Stimulated activated CD8-positive, alpha-beta memory T cell treated with anti-CD3 and anti-CD28 coated beads, Interleukin-15, amount 100 ng/mL, for 1 hour (primary cell): ENCODE measurements around the gene TNRC6A.
"Not testable (repeated sequence)": the region's sequence is repeated elsewhere in the genome, so short reads cannot be mapped to it uniquely, and the experiment has no call there.

Experiments used
- DNase-seq: peaks from one replicate; pipeline ENCODE4 v3.0.0-alpha.2; 2020; ENCODE audit warnings: low read depth

TNRC6A gene

DNA sequence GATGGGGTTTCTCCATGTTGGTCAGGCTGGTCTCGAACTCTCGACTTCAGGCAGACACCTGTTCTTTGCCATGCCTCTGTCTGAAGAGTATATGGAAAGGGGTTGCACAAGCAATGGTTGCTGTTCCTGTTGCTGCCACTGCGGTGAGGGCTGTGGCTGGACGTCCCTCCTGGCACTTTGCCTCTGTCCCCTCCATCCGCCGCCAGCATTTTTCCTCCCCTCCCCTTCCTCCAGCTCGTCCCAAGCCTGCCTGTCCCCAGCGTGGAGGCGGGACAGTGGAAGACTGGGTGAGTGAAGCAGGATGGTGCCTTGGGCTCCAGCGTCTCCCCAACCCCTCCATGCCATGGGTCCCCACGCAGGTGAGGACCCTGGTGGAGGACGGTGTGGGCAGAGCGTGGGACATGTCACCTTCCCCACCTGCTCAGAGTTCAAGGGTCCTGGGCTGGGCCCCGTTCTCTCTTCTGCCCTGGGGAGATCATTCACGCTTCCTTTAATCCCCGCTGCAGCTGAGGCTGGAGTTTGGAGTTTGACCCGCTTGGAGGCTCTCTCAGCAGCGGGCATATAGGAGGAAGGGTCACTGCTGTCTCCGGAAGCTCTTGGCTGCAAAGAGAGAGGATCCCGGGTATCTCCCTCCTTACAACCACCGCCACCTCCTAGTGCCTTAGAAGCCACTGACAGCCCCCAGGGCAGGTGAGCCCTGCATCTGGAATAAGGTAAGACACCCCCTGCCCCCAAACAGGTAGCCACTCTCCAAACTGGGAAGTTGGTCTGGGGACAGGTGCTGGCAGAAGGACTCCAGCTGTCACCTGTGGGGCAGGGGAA, 116.5 kb downstream of the TNRC6A start, which contains the start of gene SLC5A11:
TSS of gene SLC5A11 (plus strand) at position 238 of the 822 bp plus-strand sequence. CDS start 12,681 bp downstream, outside the sequence.
- DNase-seq, result no peak

DNA sequence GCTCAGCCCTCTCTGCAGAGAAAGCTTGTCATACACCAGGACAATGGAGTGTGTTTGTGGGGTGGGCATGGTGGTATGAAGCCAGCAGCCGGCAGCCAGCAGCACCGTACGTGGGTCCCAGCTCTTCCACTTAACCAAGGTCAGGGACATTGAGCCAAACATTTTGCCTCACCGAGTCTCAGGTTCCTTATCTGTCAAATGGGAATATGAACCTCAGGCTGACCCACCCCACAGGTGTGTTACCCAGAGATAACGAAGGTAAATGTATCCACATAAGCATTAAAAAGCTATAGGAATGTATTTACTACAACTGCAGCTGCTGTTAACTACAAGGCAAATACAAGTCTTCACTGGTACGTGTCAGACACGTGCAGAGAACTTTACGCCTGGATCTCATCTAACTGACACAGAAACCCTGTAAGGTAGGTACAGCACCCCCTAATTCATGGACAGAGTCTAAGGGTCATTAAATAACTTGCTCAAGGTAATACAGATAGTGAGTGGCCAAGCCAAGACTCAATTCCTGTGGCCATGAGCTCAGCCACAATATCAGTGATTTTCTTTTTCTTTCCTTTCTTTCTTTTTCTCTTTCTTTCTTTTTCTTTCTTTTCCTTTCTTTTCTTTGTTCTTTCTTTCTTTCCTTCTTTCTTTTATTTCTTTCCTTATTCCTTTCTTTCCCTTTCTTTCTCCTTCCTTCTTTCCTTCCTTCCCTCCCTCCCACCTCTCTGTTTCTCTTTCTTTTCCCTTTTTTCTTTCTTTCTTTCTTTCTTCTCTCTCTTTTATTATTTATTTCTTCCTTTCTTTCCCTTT, 117.3 kb downstream of the TNRC6A start:
- no peak for DNase-seq

DNA sequence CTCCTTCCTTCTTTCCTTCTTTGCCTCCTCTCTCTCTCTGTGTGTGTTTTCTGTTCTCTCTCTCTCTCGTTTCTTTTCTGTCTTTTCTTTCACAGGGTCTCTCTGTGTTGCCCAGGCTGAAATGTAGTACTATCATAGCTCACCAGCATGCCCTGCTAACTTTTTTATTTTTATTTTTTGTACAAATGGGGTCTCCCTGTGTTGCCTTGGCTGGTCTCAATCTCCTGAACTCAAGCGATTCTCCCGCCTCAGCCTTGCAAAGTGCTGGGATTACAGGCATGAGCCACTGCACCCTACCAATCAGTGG, 117.9 kb downstream of the TNRC6A start:
- no peak for DNase-seq

DNA sequence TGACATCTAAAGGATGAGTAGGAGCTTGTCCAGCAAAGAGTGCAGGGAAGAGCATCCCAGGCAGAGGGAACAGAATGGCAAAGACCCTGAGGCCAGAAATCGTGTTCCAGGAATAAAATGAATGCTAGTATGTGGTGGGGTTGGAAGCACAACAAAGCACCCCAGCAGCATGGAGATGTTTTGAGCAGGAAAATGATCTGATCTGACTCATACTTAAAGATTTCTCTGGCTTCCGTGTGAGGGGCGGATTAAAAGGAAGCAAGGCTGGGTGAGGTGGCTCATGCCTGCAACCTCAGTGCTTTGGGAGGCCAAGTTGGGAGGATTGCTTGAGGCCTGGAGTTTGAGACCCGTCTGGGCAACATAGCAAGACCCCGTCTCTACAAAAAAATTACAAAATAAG, 118.6 kb downstream of the TNRC6A start:
- no peak for DNase-seq

DNA sequence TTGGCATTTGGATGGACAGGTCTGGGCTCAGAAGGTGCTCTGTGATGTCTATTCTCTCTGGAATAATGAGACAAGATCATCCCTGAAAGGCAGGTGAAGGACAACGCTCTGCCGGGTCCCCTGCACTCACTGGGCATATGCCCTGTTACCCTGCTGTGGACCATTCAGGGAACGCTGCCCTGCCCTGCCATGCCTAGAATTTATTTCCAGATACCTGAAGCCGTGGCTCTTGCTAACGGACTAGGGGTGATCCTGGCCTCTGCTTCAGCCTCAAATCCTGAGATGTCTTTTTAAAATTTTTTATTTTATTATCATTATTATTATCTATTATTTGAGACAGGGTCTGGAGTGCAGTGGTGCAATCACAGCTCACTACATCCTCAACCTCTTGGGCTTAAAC, 120.2 kb downstream of the TNRC6A start:
- no peak for DNase-seq

DNA sequence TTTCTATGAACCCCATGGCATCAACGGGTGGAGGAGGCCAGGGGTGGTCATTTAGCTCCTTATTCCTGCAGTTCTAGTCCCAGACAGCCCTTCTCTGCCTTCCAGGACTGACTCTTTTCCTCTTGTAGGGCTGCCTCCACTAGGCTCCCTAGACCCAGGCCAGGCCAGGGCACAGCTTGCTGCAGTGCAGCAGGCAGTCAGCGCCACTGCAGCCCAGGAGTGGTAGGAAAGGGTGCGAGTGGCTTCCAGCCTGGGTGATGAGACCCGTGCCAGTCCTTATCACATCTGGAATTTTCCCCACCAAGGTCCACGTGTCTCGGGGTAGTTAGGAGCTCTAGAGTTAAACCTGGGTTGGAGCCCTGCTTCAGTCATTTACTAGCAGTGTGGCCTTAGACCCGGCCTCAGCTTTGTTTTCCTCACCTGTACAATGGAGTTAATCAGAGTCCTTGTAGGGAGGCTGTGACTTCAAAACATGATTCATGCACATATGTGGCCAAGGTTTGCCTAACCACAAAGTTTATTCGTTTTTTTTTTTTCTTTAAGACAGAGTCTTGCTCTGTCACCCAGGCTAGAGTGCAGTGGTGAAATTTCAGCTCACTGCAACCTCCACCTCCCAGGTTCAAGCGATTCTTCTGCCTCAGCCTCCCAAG, 121.0 kb downstream of the TNRC6A start:
- no peak for DNase-seq

DNA sequence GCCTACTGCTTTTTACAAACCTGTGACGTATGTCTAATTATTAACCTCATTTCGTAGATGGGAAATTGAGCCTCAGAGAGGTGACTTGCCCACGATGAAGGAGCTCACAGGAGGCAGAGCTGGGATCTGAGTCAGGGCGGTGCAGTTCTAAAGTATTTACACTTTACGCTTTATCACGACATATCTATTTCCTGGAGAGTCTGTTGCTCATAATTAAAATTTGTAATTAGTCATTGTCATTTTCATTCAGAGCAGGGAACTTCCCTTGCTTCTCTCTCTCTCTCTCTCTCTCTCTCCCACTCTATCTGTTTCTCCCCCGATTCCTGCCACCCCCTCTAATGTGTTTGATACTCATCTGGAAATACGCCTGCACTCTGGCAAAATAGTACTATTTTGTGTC, 122.2 kb downstream of the TNRC6A start:
- DNase-seq, result no peak

DNA sequence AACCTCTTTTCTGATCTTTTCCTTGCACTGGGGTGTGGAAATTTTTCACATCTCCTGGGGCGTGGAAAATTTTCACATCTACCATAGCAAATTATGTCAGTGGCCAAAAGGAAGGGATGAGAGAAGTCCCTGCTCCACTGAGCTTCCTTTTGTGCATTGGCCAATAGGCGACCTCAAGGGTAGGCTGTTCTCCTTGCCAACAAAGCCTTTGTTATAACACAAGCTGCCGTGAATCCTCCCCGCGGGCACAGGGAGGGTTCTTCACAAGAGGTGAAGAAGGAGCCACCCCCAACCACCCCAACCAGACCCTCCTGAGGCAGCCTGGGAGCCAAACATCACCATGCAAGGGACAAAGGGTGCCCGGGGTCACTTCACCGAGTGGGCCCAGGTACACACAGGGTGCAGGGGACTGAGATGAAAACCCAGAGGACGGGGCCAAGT, 122.8 kb downstream of the TNRC6A start:
- DNase-seq, result no peak

DNA sequence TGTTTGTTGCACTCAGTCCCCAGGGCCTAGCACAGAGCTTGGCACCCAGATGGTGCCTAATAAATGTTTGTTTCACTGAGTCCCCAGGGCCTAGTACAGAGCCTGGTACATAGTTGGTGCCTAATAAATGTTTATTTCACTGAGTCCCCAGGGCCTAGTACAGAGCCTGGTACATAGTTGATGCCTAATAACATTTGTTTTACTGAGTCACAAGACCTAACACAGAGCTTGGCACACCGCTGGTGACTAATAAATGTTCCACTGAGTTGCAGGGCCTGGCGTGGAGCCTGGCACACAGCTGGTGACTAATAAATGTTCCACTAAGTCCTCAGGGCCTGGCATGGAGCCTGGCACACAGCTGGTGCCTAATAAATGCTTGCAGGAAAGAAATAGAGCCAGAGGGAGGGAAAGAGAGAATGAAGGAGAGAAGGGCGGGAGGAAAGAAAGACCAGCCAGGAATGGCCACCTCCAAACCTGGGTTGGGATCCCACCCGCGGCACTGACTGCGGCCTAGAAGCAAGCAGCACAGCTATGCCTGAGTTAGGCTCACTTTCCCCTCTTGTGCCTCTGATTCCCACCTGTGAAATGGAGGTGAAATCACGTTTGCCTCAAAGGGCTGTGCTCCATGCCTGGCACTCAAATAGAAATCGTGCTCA, 123.8 kb downstream of the TNRC6A start:
- DNase-seq, result no peak

DNA sequence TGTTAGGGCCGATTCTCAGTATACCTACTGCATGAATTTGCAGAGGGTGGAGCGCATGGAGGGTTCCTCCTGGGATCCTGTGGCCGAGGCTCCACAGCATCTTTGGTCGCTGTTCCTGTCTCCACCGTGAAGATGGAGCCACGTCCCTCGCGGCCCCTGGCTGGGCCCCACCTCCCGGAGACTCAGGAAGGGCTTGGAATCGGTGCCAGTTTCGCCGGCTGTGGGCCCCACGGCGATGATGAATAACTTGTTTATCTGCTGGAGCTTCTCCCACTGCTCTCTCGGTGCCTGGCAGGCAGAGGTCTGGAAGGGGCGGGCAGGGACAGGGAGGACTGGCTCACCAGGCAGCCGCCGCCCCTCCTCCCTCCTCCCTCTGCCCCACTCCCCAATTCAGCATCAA, 124.4 kb downstream of the TNRC6A start:
- no peak for DNase-seq

DNA sequence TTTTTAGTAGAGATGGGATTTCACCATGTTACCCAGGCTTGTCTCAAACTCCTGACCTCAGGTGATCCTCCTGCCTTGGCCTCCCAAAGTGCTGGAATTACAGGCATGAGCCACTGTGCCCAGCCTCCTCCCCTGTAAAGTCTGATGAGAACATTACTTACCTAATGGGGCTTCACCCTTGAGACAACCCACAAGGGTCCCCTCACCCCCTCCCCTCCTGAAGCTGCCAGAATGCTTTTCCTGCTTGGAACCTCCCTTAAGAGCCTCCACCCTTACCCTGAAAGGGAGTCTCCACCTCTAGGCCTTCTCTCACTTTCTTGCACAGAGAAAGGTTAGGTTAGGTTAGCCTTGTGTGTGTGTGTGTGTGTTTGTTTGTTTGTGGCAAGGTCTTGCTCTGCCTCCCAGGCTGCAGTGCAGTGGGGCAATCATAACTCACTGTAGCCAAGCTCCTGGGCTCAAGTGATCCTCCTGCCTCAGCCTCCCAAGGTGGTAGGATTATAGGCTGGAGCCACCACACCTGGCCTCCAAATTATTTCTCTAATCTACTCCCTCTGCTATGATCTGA, 125.2 kb downstream of the TNRC6A start:
- DNase-seq, result no peak

DNA sequence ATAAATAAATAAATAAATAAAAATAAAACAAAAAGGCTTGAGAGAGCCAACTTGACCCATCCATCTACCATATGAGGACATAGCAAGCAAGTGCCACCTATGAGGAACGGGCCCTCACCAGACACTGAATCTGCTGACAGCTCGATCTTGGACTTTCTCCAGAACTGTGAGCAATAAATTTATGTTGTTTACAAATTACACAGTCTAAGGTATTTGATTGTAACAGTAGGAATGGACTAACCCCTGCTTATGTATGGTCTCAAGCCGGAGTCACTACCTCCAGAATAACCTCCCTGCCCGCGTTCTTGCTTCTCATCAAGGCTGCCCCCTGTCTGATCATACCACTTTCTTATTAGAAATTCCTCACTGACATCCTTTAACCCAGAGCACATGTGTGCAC, 126.2 kb downstream of the TNRC6A start:
- no peak for DNase-seq

DNA sequence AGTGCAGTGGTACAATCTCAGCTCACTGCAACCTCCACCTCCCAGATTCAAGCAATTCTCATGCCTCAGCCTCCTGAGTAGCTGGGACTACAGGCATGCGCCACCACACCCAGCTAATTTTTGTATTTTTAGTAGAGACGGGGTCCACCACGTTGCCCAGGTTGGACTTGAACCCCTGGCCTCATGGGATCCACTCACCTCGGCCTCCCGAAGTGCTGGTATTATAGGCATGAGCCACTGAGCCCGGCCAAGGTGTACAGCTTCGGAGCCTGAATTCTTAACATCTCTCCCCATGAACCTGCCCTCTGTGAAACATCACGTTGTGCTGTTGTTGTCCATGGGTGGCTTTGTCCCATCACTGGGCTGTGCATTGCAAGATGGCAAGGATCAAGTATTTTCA, 127.4 kb downstream of the TNRC6A start:
- not testable (repeated sequence) for DNase-seq

DNA sequence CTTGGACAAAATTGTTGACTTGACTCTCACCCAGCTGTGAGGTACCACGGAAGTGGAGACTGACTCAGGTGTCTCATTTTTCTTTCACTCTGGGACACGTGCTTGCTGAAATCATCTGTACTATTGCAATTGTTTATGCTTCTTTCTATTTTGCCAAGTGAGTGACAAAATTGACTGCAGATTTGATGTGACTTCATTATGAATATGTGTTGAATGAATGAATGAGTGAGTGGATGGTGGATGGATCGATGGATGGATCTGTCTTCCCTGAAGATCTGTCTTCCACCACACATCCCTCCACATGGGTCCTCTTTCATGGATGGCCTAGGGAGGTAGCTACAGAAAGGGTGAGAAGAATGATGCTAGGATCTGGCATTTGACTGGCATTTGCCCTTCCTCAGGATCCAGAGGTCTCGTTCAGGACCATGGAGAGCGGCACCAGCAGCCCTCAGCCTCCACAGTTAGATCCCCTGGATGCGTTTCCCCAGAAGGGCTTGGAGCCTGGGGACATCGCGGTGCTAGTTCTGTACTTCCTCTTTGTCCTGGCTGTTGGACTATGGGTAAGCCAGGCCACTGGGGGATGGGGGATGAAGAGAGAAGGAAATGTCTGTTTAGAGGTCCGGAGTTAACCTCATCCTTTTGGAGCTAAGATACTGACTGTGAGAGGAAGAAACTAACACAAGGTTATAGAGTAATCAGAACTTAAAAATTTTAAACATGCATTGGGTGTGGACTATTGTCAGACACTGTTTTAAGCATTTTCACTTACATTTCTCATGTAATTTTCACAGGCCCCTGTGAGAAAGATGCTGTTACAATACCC, 129.0 kb downstream of the TNRC6A start:
- DNase-seq, result peak; percentile 4

DNA sequence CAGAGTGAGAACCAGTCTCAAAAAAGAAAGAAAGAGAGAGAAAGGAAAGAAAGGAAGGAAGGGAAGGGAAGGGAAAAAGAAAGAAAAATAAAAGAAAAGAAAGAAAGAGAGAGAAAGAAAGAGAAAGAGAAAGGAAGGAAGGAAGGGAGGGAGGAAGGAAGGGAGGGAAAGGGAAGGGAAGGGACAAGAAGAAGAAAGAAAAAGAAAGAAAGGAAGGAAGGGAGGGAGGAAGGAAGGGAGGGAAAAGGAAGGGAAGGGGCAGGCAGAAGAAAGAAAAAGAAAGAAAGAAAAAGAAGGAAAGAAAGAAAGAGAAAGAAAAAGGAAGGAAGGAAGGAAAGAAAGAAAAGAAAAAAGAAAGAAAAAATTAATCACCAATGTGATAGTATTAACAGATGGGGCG, 132.0 kb downstream of the TNRC6A start:
- no peak for DNase-seq

DNA sequence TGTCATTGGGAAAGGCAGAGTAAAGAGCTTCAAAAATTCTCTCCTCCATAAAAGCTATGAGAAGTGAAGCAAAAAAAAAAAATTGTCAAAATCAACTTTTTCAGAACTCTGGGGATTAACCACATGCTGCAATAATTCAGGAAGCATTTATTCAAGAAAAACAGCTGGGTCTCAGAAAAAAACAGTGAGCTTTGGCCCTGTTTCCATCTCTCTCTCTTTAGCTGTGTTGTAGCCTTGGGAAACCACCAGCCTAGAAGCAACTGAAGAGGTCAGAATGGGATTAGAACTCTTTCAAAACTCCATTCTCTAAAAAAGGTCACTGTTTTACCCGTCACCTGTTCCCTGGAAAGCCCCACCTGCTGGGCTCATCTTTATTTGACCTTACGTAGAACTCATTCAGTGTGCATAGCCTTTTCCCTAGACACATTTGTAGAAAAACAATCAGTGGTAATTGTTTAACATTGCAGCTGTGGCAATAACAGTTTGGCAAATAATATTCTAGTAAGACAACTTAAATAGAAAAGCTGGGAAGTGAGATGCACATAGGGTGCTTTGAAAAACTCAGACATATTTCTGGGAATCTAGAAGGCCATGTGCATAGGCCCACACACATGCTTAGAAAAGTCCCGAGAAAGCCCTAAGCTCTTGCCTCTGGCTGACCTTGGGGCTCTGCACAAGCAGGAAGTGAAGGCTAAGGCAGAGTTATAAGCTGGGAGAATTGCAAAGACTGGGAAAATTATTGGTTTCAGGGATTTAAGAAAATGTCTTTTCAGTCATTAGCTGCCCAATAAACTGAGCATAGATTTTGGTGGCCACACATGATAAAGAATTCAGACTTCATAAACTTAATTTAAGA, 134.4 kb downstream of the TNRC6A start:
- no peak for DNase-seq

DNA sequence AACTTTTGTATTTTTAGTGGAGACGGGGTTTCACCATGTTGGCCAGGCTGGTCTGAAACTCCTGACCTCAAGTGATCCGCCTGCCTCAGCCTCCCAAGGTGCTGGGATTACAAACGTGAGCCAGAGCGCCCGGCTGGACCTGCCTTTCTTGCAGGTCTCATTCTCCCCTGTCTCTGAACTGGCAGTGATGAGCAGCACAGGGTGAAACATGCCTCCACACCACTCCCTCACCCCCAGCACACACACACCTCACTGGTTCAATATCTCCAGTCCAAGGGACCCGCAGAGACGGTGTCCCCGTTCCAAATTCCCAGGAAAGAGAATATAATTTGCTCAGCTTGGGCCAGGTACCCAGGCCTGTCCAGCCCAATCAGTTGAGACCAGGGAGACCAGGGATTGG, 139.6 kb downstream of the TNRC6A start:
- no peak for DNase-seq

DNA sequence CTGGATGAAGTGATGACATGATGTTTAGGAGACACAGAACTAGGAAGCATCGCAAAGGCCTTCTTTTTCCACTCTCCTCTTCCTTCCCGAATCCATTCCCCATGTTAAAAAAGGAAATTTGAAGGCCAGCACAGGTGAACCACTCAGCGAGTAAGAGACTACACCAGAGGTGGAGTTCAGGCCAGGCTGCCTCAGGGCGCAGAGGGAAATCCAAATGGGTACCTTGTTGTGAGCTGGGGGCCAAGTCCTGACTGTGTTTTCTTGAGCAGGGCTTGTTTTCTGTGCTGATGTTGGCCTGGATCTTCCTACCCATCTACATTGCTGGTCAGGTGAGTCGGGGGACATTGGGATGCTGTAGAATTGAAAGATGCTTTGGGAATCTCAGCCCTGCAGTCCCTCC, 142.4 kb downstream of the TNRC6A start:
- no peak for DNase-seq

DNA sequence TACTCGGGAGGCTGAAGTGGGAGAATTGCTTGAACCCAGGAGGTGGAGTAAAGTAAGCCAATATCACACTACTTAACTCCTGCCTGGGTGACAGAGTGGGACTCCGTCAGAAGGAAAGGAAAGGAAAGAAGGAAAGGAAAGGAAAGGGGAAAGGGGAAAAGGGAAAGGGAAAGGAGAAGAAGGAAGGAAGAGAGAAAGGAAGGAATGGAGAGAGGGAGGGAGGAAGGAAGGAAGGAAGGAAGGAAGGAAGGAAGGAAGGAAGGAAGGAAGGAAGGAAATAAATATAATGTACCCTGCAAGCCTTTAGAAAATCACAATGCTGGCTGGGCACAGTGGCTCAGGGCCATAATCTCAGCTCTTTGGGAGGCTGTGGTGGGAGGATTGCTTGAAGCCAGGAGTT, 143.6 kb downstream of the TNRC6A start:
- no peak for DNase-seq

DNA sequence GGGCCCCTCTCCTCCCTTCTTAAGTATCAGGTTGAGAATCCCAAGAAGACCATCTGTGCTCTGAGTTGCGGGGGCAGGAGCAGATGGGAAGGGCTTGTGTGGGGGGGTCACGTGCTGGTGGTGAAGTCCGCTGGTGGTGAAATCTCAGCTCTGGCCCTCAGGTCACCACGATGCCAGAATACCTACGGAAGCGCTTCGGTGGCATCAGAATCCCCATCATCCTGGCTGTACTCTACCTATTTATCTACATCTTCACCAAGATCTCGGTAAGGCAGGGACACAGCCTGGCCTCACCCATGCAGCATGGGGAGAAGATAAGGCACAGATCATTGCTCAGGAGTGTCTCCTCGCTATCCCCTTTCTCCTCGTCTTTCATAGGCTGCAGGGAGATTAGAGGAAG, 146.0 kb downstream of the TNRC6A start:
- DNase-seq, result no peak
